OCI-LY7 (cell line): ENCODE results near the gene TMEM181.

Source experiments
- CTCF ChIP-seq: fragments of 200-600 bp; sonication (generic); conservative IDR thresholded peaks from 2 replicates; pipeline ENCODE4 v1.5.1; 2014; ENCODE audit warnings: mild to moderate bottlenecking, antibody characterized with exemption, low read length, moderate library complexity, mixed read lengths
- EZH2phosphoT487 ChIP-seq: fragments of 200-600 bp; sonication (generic); IDR thresholded peaks from 2 replicates; pipeline ENCODE4 v1.6.1; 2018; ENCODE audit warnings: low read depth, borderline replicate concordance, mild to moderate bottlenecking, mixed run types, antibody characterized with exemption, low read length, moderate library complexity, mixed read lengths

GRCh38 chr6:158512809-158513208 is 47.1 kb upstream of the TMEM181 start:
- TF ChIP-seq CTCF (no peak), EZH2phosphoT487 (no peak)
